RWPE2 (cell line): ENCODE results near the gene ZNF487.
A peak's percentile ranks its signal among the peaks of the same experiment; 100 is the strongest.

Experiments used
- ATAC-seq: fragments of 200-7000 bp; cut with Tn5 transposase; 3 replicates; pipeline ENCODE4 v1.9.1; 2021; ENCODE audit warnings: low read depth
- DNase-seq: peaks from one replicate; pipeline ENCODE4 v3.0.0-alpha.2; 2020; ENCODE audit warnings: low spot score
- H3K27ac ChIP-seq: fragments of 450-650 bp; 2 replicates; pipeline ENCODE4 v1.5.1; 2017; ENCODE audit warnings: mild to moderate bottlenecking; ENCODE audit not compliant: poor library complexity, severe bottlenecking
- H3K27me3 ChIP-seq: fragments of 250-450 bp; sonication (Bioruptor Pico); 2 replicates; pipeline ENCODE4 v1.5.1; 2021; ENCODE audit warnings: mild to moderate bottlenecking, moderate library complexity; ENCODE audit not compliant: insufficient read depth, poor library complexity, severe bottlenecking
- H3K36me3 ChIP-seq: fragments of 250-450 bp; sonication (Bioruptor Pico); 2 replicates; pipeline ENCODE4 v1.5.1; 2020; ENCODE audit warnings: low read depth, mild to moderate bottlenecking, moderate library complexity
- H3K4me1 ChIP-seq: fragments of 250-450 bp; sonication (Bioruptor Pico); 2 replicates; pipeline ENCODE4 v1.5.1; 2021; ENCODE audit warnings: mild to moderate bottlenecking, moderate library complexity; ENCODE audit not compliant: insufficient read depth, poor library complexity, severe bottlenecking
- H3K4me3 ChIP-seq: fragments of 250-450 bp; sonication (Bioruptor Pico); 2 replicates; pipeline ENCODE4 v1.5.1; 2021; ENCODE audit warnings: mild to moderate bottlenecking, moderate library complexity; ENCODE audit not compliant: severe bottlenecking
- H3K9me3 ChIP-seq: fragments of 250-450 bp; sonication (Bioruptor Pico); 2 replicates; pipeline ENCODE4 v1.5.1; 2021; ENCODE audit warnings: mild to moderate bottlenecking, moderate library complexity; ENCODE audit not compliant: severe bottlenecking
- CTCF ChIP-seq: fragments of 450-650 bp; IDR thresholded peaks from one replicate; pipeline ENCODE4 v1.5.1; 2017; ENCODE audit warnings: mild to moderate bottlenecking, moderate library complexity; ENCODE audit not compliant: poor library complexity, severe bottlenecking

ZNF487 gene

GRCh38 chr10:43408331-43408709 is 28.6 kb upstream of the ZNF487 start:
- peak overlapping the region; percentile 91 for H3K27ac ChIP-seq

GRCh38 chr10:43408710-43409384 is 28.1 kb upstream of the ZNF487 start, which contains the start of gene HNRNPF:
Gene HNRNPF (minus strand): TSS chr10:43409186. CDS start chr10:43387884, 21,302 bp downstream.
- peaks cover 15% of the 10 kb centered on the region for H3K4me1 ChIP-seq
- DNase-seq (peak; percentile 92), ATAC-seq (peak; percentile 76)
- no peaks in the 10 kb centered on the region for H3K9me3 ChIP-seq
- H3K4me3 ChIP-seq, result peak within 1 kb of the TSS; percentile 46
- no peak for TF ChIP-seq CTCF
- peak within 1 kb of the TSS; percentile 91 for H3K27ac ChIP-seq
- no peaks in the 10 kb centered on the region for H3K27me3 ChIP-seq
- peaks cover 31% of the 10 kb centered on the region for H3K36me3 ChIP-seq

More at GRCh38 chr10:43408331-43408709, 28.6 kb upstream of the ZNF487 start:
- ATAC-seq (peak; percentile 1; the same call in 2 of the 3 replicates), DNase-seq (peak; percentile 64)
- peak; percentile 7 for TF ChIP-seq CTCF
- H3K27me3 ChIP-seq, result no peaks in the 10 kb centered on the region
- peaks cover 21% of the 10 kb centered on the region for H3K4me1 ChIP-seq
- no peaks in the 10 kb centered on the region for H3K9me3 ChIP-seq
- peaks cover 36% of the 10 kb centered on the region for H3K36me3 ChIP-seq
- H3K4me3 ChIP-seq, result peak overlapping the region; percentile 46

GRCh38 chr10:43409385-43410109 is 27.4 kb upstream of the ZNF487 start:
- DNase-seq (no peak), ATAC-seq (no peak)

GRCh38 chr10:43410345-43410744 is 26.6 kb upstream of the ZNF487 start:
- Histone ChIP-seq H3K9me3 (no peaks in the 10 kb centered on the region), H3K36me3 (peaks cover 16% of the 10 kb centered on the region), H3K4me1 (peaks cover under 1% of the 10 kb centered on the region), H3K27ac (peak overlapping the region; percentile 91), H3K4me3 (no peak overlapping the region), H3K27me3 (no peaks in the 10 kb centered on the region)
- no peak for TF ChIP-seq CTCF
- ATAC-seq, result no peak
- DNase-seq, result no peak

More at GRCh38 chr10:43409385-43410109, 27.4 kb upstream of the ZNF487 start:
- H3K9me3 ChIP-seq, result no peaks in the 10 kb centered on the region
- no peak for TF ChIP-seq CTCF
- peaks cover 24% of the 10 kb centered on the region for H3K36me3 ChIP-seq
- peak overlapping the region; percentile 46 for H3K4me3 ChIP-seq
- H3K27ac ChIP-seq, result peak overlapping the region; percentile 91
- H3K27me3 ChIP-seq, result no peaks in the 10 kb centered on the region
- H3K4me1 ChIP-seq, result peaks cover 8% of the 10 kb centered on the region
